22Rv1 (cell line): ENCODE measurements around the gene IBTK.

Source experiments
- ZFX ChIP-seq: fragments of 450-650 bp; IDR thresholded peaks from 2 replicates; pipeline ENCODE4 v1.6.1; 2017; ENCODE audit warnings: antibody characterized with exemption, borderline replicate concordance
- TF ChIP-seq, protein P1 (sequence below): fragments of 450-650 bp; IDR thresholded peaks from 2 replicates; pipeline ENCODE4 v1.5.1; 2017; ENCODE audit warnings: mild to moderate bottlenecking

DNA sequence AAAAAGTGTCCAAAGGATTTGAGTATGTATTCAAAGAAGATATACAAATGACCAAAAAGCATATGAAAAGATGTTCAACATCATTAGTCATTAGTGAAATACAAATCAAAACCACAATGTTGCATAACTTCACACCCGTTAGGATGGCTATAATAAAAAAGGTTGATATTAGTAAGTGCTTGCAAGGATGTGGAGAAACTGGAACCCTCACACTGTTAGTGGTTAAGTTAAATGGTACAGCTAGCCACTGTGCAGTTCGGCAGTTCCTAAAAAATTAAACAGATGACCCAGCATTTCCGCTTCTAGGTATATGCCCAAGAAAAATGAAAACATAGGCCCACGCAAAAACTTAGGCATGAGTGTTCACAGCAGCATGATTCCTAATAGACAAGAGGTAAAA, 38.6 kb downstream of the IBTK start:
- TF ChIP-seq, protein P1, sequence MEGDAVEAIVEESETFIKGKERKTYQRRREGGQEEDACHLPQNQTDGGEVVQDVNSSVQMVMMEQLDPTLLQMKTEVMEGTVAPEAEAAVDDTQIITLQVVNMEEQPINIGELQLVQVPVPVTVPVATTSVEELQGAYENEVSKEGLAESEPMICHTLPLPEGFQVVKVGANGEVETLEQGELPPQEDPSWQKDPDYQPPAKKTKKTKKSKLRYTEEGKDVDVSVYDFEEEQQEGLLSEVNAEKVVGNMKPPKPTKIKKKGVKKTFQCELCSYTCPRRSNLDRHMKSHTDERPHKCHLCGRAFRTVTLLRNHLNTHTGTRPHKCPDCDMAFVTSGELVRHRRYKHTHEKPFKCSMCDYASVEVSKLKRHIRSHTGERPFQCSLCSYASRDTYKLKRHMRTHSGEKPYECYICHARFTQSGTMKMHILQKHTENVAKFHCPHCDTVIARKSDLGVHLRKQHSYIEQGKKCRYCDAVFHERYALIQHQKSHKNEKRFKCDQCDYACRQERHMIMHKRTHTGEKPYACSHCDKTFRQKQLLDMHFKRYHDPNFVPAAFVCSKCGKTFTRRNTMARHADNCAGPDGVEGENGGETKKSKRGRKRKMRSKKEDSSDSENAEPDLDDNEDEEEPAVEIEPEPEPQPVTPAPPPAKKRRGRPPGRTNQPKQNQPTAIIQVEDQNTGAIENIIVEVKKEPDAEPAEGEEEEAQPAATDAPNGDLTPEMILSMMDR: no peak
- TF ChIP-seq ZFX: no peak
